Activated CD4-positive, CD25-positive, alpha-beta regulatory T cell treated with anti-CD3 and anti-CD28 coated beads, Interleukin-2, amount 50 U/mL, for 16 hours (primary cell): ENCODE measurements around the gene CACNG4.

Experiments
- DNase-seq: peaks from one replicate; pipeline ENCODE4 v3.0.0-alpha.2; 2020; ENCODE audit warnings: low read depth, low spot score

The CACNG4 gene

DNA sequence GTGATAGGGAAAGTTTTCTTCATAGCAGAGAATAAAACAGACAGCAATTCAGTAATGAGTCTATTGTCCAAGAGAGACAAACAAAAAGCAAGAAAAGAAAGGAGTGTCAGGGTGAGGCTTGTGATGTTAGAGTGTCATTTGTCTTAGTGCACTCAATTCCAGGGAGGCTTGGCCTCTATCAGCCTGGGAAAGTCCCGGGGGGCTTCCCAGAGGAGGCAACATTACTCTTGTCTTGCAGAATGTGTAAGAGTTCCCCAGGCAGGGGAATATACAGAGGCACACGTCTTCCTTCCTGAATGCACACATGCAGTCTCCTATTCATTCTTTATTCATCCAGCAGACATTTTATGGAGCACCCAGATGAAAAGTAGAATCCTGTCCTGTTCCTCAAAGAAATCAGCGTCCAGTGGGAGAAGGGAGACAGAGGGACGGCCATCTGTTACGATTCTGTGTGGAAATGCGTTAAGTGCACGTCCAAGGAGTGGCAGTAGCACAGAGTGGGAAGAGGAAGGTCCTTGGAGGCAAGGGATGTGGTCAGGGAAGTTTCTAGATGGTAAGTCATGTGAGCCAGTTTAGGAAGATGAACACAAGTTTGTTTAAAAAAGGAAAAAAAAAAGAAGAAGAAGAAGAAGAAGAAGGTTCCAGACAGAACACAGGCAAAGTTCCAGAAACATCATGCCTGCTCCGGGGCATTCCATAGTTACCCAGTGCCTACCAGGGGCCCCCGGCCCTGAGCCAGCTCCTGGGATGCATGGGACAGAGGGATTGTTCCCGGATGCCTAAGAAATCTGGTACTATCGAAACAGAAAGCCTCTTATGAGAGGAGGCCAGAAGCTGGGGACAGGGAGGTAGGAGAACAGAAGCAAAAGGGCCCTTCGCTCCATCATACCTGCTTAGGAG, 21.1 kb downstream of the CACNG4 start:
- no peak for DNase-seq

DNA sequence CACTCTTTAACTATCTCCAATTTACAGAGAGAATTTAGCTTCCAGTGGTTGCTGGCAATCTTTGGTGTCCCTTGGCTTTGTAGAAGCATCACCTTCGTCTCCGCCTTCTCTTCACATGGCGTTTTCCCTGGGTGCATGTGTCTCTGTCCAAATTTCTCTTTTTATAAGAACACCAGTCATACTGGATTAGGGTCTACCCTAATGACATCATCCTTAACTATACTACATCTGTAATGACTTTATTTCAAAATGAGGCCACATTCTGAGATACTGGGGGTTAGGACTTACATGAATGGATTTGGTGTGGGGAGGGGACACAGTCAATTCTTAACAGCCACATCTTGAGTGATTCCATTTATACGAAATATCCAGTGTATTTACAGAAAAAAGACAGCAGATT, 22.2 kb downstream of the CACNG4 start:
- no peak for DNase-seq

DNA sequence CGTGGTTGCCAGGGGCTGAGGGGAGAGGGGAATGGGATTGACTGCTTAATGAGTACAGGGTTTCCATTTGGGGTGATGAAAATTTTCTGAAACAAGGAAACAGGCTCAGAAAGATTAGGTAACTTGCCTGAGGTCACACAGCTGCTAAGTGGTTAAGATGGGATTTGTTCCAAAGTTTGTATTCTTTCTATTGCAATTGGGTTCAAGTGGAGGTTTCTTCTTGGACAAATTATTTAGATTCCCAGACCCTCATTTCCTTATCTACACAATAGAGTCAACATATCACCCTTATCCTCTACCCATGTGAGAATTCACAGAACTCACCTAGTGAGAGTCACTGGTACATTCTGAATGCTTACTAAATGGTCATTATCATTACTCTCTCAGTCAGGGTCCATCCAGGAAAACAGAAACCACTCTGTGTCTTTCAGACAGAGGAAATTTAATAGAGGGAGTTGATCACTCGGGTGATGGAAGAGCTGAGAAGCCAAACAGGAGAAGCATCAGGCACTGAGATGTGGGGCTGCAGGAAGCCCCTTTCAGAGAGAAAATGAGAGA, 22.6 kb downstream of the CACNG4 start:
- DNase-seq: no peak

DNA sequence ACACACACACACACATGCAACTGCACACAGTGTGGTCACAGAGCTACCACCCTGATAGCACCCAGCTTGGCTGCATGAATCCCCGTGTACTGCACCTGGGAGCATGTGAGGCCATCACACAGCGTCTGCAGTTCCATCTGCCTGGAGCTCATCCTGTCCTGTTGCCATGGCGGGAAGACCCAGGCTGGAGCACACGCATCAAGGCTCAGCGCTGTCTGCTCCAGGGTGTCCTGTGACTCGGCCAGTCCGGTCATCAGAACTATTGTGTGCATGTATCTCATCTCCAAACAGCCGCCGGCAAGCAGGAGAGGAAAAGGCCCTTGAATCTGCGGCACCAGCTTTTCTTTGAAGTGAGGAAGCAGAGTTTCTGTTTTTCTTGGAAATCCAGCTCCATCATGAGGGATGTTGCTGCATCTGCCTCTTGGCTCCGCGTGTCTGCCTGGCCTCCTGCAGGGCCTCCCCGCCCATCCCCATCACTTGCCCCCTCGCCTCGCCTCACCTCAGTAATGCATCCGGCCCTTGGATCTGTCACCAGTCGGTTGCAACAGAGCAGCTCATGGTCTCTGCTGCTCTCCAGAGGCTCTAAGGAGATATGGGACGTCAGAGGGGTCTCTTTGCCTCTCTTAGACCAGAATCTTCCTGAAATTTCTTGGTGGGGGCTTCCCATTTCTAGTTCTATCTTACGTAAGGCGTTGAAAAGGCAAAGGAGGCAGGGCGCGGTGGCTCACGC, 23.7 kb downstream of the CACNG4 start:
- DNase-seq: no peak

DNA sequence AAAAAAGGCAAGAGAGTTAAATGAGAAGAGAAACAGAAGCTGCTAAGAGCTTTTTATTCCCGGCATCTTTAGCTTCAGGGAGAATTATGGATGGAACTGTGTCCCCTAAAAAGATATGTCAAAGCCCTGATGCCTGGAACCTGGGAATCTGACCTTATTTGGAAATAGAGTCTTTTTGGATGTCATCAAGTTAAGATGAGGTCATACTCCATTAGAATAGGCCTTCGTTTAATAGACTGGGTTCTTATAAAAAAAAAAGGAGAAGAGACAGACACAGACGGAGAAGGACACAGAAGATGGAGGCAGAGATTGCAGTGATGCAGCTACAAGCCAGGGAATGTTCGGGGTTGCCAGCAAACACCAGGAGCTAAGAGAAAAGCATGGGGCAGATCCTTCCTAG, 24.6 kb downstream of the CACNG4 start:
- DNase-seq: no peak

DNA sequence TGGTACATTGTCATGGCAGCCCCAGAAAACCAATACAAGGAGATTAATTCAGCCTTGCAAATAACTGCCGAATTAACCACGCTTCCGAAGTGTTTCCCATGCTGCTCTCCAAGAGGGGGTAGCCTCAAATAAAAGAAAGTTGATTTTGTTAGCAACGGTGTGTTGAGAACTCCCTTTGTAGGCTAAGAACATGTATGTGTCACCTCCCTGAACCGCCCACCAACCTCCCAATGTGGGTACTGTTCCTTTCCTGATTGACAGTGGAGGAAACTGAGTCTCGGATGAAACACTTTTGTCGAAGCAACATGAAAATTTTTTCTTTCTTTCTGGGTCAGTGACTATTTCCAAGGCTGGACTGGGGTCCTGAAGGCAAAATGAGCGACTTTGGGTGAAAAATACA, 25.1 kb downstream of the CACNG4 start:
- no peak for DNase-seq

DNA sequence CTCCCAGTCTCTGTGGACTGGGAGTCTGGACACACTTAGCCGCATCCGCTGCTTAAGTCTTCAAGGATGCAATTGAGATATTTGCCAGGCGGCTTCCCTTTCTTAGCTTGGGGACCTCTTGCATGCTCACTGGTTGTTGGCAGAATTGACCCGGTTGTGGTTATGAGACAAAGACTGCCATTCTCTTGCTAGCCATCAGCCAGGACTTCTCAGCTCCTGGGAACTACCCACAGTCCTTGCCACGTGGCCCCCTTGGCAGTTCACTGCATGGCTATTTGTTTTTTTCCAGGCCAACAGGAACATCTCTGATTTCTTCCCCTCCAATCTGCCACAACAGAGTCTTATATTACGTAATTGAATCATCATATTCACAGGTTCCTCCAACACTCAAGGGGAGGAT, 25.5 kb downstream of the CACNG4 start:
- no peak for DNase-seq

DNA sequence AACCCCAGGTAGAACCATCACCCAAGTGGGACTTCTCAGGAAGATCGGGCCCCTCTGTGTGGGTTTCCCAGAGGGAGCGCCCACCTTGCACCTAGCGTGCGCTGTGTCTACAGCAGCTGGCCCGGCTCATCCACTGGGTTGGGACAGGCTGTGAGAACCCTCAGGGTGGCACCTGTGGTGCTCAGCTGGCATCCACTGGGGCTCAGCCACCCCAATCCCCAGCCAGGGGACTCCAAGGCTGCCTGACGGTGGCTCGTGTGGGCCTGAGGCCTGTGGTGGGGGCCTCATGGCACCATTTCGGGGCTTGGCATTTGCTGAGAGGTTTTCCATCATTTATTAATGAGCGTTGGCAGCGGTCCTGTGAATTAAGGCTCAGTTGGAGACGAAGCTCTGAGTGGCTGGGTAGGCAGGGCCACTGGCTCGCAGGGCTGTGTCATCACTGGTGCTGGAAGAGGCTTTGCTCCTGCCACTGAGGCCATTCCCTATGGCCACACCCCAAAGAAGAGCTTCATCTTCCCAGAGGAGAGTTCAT, 28.5 kb downstream of the CACNG4 start:
- DNase-seq: no peak

DNA sequence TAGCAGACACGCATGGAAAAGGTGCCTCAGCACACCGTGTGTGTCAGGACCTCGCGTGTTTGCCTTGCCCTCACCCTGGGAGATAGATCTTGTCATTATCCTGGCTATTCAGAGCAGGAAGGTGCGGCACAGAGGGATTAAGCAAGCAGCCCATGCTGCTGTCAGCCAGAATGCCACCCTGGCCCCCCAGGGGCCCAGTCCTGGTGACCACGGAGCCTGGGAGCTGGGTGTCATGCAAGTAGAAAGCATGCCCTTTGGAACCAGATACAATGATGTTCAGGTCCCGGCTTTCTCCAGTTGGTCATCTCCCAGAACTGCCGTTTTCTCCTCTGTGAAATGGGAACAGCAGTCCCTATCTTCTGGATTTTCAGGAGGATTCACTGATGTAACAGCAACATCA, 29.9 kb downstream of the CACNG4 start:
- no peak for DNase-seq

DNA sequence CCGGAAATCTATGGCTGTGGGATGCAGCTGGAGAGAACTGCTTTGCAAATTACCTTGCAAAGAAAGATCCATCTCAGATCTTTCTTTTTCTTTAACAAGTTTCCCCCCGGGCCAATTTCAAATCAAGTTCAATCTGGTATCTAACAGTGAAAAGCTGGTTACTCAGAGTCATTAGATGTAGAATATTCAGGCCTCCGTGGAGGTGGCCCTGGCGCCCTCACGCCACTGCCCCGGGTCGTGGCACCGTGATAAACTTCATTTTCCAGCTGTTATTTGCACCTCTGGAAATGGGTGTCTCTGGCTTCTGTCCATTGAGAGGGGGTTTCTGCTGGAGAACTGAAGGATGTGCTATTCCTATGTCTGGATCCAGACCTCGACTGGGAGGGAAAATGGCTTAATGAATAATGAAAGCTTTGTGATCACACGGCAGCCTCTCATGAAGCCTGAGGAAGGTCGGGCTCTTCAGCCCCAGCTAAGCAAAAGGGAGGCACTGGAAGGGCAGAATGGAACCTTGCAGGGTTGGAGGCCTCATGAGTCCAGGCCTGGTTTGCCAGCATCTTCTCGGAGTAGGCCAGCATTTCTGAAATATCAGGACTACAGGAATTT, 30.5 kb downstream of the CACNG4 start:
- DNase-seq: no peak

DNA sequence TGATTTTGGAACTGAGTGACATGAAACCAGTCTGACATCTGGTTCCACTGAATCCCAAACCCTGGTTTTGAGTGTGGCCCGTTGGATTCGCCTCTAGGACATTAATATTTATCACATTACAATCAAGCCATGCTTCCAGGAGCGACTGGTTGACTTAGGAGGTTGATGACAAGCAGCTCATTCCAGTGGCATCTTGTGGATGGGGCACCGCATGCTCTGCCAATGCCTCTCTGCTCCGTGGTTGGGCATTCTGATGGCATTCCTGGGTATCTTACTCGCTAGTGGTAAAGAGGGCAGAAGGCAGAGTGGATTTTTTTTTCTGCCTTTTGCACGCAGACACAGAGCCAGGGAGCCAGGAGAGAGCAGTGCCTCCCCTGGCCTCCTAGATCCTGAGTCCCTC, 31.4 kb downstream of the CACNG4 start:
- DNase-seq: no peak

DNA sequence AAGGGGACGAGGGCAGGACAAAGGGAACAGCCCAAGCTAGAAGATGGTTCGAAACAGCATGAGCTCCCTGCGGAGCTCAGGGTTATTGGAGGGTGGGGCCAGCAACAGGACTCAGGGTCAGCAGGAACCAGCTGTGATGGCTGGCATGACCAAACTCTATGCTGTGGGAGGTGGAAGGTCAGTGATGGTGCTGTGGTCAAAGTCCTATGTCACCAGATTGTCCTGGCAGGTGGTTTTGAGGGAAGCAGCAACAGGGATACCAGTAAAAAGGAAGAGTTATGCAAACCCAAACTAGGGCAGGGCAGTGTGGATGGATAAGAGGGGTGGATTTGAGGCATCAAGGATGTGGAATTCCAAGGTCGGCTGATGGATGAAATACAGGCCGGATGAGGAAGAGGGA, 32.4 kb downstream of the CACNG4 start:
- DNase-seq: no peak

DNA sequence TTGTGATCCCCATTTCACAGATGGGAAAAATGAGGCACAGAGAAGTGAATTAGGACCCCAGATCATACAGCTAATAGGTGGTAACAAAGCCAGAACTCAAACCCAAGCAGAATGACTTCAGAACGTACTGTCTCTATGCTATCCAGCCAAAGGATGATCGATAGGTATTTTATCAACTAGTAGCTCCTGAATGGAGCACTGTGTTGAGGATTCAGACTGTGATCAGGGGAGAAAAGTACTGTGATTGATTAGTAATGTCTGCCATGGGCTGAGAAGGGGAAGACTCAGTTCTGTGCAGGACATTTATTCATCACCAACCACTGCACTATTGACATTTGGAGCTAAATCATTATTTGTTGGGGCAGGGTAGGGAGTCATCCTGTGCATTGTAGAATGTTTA, 38.7 kb downstream of the CACNG4 start:
- DNase-seq: no peak

DNA sequence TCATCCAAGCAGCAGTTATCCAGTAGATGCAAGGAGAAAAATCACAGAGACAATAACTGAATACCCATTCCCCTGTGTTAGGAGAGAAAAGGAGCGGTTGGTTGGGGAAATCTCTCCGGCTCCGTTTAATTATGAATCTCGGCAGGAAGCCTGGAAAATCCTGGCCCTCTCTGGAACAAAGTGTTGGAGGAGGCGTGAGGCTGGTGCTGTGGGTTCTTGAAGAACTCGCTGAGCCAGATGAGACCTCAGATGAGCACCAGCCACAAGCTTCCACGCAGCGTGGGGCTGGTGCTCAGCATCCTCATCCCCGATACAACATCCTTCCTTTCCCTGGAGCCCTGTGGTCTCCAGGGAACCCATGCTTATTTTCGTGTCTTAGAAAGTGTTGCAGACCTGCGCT, 39.7 kb downstream of the CACNG4 start:
- DNase-seq: no peak

DNA sequence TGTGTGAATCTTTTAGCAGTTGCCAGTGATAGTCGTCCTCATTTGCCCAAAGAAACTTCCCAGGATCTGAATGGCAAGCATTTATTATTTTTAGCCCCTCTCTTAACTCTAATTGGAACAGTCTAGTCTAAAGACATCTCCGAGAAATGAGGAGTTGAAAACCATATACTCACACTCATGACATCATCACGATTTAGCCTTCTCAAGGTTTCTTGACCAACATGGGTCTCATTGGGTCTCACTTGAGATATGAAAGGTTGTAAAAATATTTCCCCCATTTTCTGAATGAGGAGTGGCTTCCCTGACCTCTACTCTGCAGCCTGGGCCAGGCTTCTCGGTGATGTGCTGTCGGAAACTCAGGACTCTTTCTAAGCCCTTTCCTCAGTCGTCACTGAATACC, 42.8 kb downstream of the CACNG4 start:
- DNase-seq: no peak

DNA sequence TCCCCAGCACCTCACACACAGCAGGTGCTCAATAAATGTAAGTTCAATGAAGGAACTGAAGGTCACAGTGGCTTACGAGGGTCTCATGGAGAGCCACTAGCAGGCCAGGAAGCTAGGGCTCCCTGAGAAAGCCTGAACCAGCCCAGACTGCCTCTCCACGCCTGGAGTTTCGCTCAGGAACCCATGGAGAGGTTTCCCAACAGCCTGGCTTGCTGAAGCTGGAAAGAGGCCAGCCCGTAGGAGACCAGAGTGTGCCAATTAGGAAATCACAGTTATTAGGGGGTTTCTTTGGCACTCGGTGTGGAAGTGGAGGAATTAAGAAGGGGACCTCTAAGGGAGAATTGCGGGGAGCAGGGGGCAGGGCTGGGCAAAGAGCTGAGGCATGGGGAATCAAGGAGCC, 43.6 kb downstream of the CACNG4 start:
- no peak for DNase-seq

DNA sequence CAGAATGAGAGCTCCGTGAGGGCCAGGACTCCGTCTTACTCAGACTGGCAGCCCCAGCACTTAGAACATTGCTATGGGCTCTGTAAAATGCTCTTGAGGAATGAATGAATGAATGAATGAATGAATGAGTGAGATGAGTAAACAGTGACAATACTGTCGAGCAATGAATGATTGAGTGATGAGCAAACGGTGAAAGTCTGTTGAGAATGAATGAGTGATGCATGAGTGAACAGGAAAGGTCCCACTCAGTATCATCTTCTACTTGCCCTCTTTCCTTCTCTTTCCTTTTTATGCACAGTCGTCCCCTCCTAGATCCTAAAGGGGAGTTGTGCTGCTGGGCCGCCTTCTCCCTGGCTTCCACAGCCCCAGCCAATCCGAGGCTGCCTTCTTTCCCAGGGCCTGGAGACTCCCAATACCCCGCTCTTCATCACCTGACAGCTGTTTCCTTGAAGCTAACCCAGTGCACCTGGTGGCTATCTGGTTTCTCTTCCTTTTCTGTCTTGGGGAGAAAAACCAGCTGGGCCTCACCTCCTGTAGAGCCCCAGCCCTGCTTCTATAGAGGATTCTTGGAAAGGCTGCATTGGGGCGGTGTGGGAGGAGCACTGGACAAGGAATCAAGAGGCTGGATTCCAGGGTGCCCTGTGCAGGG, 47.1 kb downstream of the CACNG4 start:
- DNase-seq: no peak

DNA sequence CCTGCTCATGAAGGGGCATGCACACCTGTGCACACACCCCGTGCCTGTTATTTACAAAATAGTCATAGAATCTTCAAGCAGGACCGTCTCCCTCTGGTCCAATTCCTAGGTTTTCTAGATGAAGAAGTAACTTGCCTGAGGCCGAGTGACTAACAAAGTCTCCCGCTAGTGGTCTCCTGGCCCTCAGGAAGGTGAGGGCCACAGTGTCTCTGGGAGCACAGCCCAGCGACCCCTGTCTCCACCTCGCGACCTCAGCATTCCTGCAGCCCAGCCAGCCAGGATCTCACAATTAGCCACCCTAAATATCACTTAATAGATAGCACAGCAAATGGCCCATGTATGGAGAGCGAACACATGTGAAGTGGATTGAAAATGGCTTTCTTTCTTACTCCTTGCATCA, 49.4 kb downstream of the CACNG4 start:
- DNase-seq: no peak

DNA sequence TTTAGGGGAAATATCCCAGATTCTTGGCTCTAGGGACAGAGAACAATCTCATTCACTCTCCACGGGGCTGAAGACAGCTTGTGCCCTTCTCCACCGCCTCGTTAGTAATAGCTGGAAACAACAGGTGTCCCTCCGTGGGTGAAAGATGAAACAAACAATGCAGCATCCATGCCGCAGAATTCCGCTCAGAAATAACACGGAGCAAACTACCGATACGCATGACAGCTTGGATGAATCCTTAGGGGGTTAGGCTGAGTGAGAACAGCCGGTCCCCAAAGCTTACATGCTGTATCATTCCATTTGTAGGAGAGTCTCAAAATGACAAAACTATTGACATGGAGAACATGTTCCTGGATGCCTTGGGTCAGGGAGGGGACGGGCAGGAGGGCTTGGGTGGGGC, 50.5 kb downstream of the CACNG4 start:
- no peak for DNase-seq

DNA sequence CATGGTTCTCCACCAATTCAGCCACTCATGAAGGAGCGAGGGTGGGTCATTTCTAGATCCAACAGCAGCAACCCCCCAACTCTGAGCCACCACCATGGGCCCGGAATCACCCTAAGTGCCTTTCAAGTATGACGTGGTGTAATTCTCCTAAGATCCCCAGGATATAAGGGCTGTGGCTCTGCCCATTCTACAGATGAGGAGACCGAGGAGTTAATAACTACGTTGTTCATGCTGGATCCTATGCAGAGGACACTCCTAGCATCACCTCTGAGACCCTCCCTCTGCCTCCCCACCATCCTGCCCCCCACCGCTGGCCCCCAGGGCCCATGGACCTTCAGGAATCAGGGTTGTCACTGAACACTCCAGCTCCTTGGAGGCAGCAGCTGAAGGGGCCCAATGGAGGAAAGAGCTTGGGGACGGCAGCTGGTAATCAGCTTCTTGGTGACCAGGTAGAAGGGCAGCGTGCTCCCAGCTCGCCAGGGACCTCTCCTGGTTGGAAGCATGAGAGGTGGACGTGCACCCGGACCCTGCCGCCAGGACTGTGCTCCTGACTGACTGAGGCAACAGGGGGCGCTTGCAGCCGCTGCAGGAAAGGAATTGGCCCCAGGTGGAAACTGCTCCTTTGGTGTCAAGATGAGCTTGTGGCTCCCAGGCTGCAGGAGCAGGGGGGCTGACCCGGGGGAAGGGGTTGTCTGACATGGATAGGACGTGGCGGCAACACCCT, 51.7 kb downstream of the CACNG4 start:
- DNase-seq: no peak

DNA sequence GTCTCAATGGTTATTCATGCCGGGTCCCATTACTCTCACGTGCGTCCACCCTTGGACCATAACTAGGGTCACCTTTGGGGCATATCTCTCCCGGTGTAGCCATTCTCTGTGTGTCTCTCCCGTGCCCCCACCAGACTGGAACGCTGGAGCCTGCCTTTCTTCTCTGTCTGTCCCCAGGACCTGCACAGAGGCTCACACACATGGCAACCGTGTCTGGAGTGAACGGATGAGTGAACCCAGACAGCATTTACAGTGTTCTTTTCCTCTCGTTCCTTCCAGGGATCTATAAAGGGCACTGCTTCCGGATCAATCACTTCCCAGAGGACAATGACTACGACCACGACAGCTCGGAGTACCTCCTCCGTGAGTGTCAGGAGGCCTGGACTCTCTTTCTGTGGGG, 53.4 kb downstream of the CACNG4 start:
- DNase-seq: no peak
